GM12878 (cell line): ENCODE results near the gene NFASC. TPM values are rescaled to one million over a fixed set of nuclear protein-coding genes. Genes with fewer than 3 reads are reported as not detected.

Experiments
- ATAC-seq: fragments of 200-7000 bp; cut with Tn5 transposase; 3 replicates; pipeline ENCODE4 v1.9.1; 2020; ENCODE audit warnings: mild to moderate bottlenecking, moderate library complexity
- BruUV-seq: library from RNA; stranded (reverse); fragments of 400-500 nt; replicated peaks from 2 replicates; lab custom pipeline; 2021; lab: Mats Ljungman, UMichigan
- CTCF ChIA-PET: fragments of 300-600 bp; sonication (Branson Sonifier 250); formaldehyde crosslinking; extraction: SDS; loops from one replicate; lab custom pipeline; 2021; ENCODE audit warnings: inconsistent platforms; lab: Yijun Ruan, JAX
- POLR2A ChIA-PET: fragments of 350-600 bp; formaldehyde crosslinking; extraction: SDS; loops from one replicate; lab custom pipeline; 2021; ENCODE audit warnings: inconsistent platforms; lab: Charles Lee
- RAD21 ChIA-PET: fragments of 300-600 bp; sonication (Branson Sonifier 250); formaldehyde crosslinking; loops from one replicate; lab custom pipeline; 2023; ENCODE audit warnings: antibody characterized with exemption; ENCODE audit not compliant: unreplicated experiment; lab: Charles Lee
- SMC1A ChIA-PET: fragments of 300-600 bp; sonication (Branson Sonifier 250); formaldehyde crosslinking; loops from one replicate; lab custom pipeline; 2023; ENCODE audit not compliant: unreplicated experiment, uncharacterized antibody; lab: Charles Lee
- DNase-seq: peaks from one replicate; pipeline ENCODE4 v3.0.0-alpha.2; 2011; ENCODE audit warnings: low read depth, low spot score
- FAIRE-seq: peaks from 3 replicates; lab custom pipeline; 2011; peaks lifted over from hg19 to GRCh38; lab: Jason Lieb, UNC
- H2AFZ ChIP-seq: 2 replicates; pipeline ENCODE4 v1.6.0; 2011; ENCODE audit warnings: low read depth, low read length, control low read depth; ENCODE audit not compliant: control insufficient read depth
- H3K27ac ChIP-seq: 2 replicates; pipeline ENCODE4 v1.5.1; 2011; ENCODE audit warnings: control low read depth; ENCODE audit not compliant: control insufficient read depth, insufficient read depth
- H3K27me3 ChIP-seq, 2 experiments: replicated peaks in 1 of 2; 2 replicates each; pipeline versions ENCODE4 v1.6.0 to v1.6.1; 2011; ENCODE audit warnings: low read length in 1 of 2; ENCODE audit not compliant: control insufficient read depth in 2 of 2, insufficient read depth in 2 of 2
- H3K36me3 ChIP-seq, 2 experiments: 2 replicates each; pipeline ENCODE4 v1.5.1; 2011; ENCODE audit warnings: low read length in 1 of 2; ENCODE audit not compliant: control insufficient read depth in 2 of 2, insufficient read depth in 2 of 2
- H3K4me1 ChIP-seq: 2 replicates; pipeline ENCODE4 v1.6.1; 2011; ENCODE audit warnings: mild to moderate bottlenecking, low read length, moderate library complexity, mixed read lengths; ENCODE audit not compliant: control insufficient read depth, insufficient read depth
- H3K4me2 ChIP-seq: 2 replicates; pipeline ENCODE4 v1.6.0; 2011; ENCODE audit warnings: control low read depth; ENCODE audit not compliant: control insufficient read depth, insufficient read depth
- H3K4me3 ChIP-seq: fragments of 200-600 bp; sonication (generic); 2 replicates; pipeline ENCODE4 v1.5.1; 2016
- H3K79me2 ChIP-seq: 2 replicates; pipeline ENCODE4 v1.6.0; 2011; ENCODE audit warnings: low read length; ENCODE audit not compliant: control insufficient read depth, insufficient read depth
- H3K9ac ChIP-seq: 2 replicates; pipeline ENCODE4 v1.8.0; 2011; ENCODE audit warnings: low read length, control low read depth, mixed read lengths; ENCODE audit not compliant: control insufficient read depth, insufficient read depth
- H3K9me3 ChIP-seq: replicated peaks from 3 replicates; pipeline ENCODE4 v1.5.1; 2011; ENCODE audit warnings: mild to moderate bottlenecking, low read length; ENCODE audit not compliant: control insufficient read depth, insufficient read depth
- H4K20me1 ChIP-seq: 2 replicates; pipeline ENCODE4 v1.6.0; 2011; ENCODE audit not compliant: control insufficient read depth, insufficient read depth
- CBX3 ChIP-seq: fragments of 200-600 bp; sonication (generic); IDR thresholded peaks from 2 replicates; pipeline ENCODE4 v1.6.1; 2016; ENCODE audit warnings: low read depth, borderline replicate concordance
- CHD4 ChIP-seq: fragments of 200-600 bp; sonication (generic); IDR thresholded peaks from 2 replicates; pipeline ENCODE4 v1.6.1; 2016; ENCODE audit warnings: mild to moderate bottlenecking
- E2F8 ChIP-seq: fragments of 450-650 bp; IDR thresholded peaks from 2 replicates; pipeline ENCODE4 v1.6.1; 2018; ENCODE audit warnings: mild to moderate bottlenecking, low read depth, moderate library complexity; ENCODE audit not compliant: partially characterized antibody
- RELB ChIP-seq: fragments of 450-650 bp; IDR thresholded peaks from 2 replicates; pipeline ENCODE4 v1.6.1; 2017; ENCODE audit warnings: low read depth, mild to moderate bottlenecking, moderate library complexity
- RUNX3 ChIP-seq: IDR thresholded peaks from 2 replicates; pipeline ENCODE4 v1.6.1; 2012; ENCODE audit warnings: low read length, inconsistent platforms
- ZNF622 ChIP-seq: fragments of 450-650 bp; IDR thresholded peaks from 2 replicates; pipeline ENCODE4 v1.6.1; 2017; ENCODE audit warnings: mild to moderate bottlenecking, inconsistent platforms
- WGBS: methylation state at CpG from one replicate; pipeline ENCODE4 v1.1.6; 2016; ENCODE audit warnings: low lambda C conversion rate; ENCODE audit not compliant: insufficient replicate concordance, insufficient coverage; ENCODE audit errors: missing lambda C conversion rate; 5-methylcytosine and 5-hydroxymethylcytosine counted together
- in situ Hi-C: fragments of 300-500 bp; cut with MboI; formaldehyde crosslinking; loops from 9 replicates; pipeline ENCODE4 v1.14.3; 2018; ENCODE audit warnings: mixed read lengths
- intact Hi-C: fragments of 100-400 bp; cut with micrococcal nuclease; formaldehyde crosslinking; loops from one replicate; pipeline ENCODE4 v1.14.2; 2022; ENCODE audit not compliant: unreplicated experiment
- polyA plus RNA-seq, 11 experiments: library from polyadenylated mRNA; depleted of rRNA in 4 of 11; unstranded in 6 of 11; stranded (reverse) in 5 of 11; fragments of >200 nt; fragmentation: Nextera tagmentation in 4 of 11; fragmentation: Illumina TruSeq in 1 of 11; extraction: Ambion mirVana in 4 of 11; extraction: Trizol in 1 of 11; gene quantifications; 1 replicate in 1 of 11; 2 replicates in 10 of 11; pipeline versions ENCODE4 v1.2.1 to v1.2.3, GENCODE V29; 2011 to 2016; ENCODE audit warnings: inconsistent platforms in 2 of 11, missing spikeins in 2 of 11, low read depth in 1 of 11
- total RNA-seq, 4 experiments: library from RNA; depleted of rRNA in 3 of 4; stranded (reverse); fragments of >200 nt in 3 of 4; fragmentation: Illumina TruSeq in 1 of 4; extraction: Trizol in 1 of 4; gene quantifications; 2 replicates each; pipeline versions ENCODE4 v1.2.1 to v1.2.3, GENCODE V29; 2013 to 2021
- TF ChIP-seq, protein P1 (sequence below): fragments of 450-650 bp; IDR thresholded peaks from 2 replicates; pipeline ENCODE4 v1.6.1; 2017; ENCODE audit warnings: borderline replicate concordance
- TF ChIP-seq, protein P2 (sequence below): IDR thresholded peaks from 2 replicates; pipeline ENCODE4 v1.6.1; 2012; ENCODE audit warnings: low read length, inconsistent platforms
- TF ChIP-seq, protein P3 (sequence below), 3 experiments: IDR thresholded peaks in 2 of 3; conservative IDR thresholded peaks in 1 of 3; 2 replicates each; pipeline ENCODE4 v1.5.1; 2011; ENCODE audit warnings: low read depth in 3 of 3, low read length in 3 of 3, mild to moderate bottlenecking in 3 of 3, control low read depth in 2 of 3, moderate library complexity in 2 of 3, inconsistent platforms in 1 of 3, mixed read lengths in 1 of 3; ENCODE audit not compliant: control insufficient read depth in 2 of 3, insufficient read depth in 1 of 3; ENCODE audit errors: extremely low read depth in 1 of 3

NFASC gene
- total and polyA plus RNA-seq, 10 of the 15 experiments (the other 5 are each of a cell fraction or from before 2014, with no cell fraction given), result 0.04 to 0.31 (median 0.12) TPM; not detected in 4

- TF ChIP-seq, protein P1, sequence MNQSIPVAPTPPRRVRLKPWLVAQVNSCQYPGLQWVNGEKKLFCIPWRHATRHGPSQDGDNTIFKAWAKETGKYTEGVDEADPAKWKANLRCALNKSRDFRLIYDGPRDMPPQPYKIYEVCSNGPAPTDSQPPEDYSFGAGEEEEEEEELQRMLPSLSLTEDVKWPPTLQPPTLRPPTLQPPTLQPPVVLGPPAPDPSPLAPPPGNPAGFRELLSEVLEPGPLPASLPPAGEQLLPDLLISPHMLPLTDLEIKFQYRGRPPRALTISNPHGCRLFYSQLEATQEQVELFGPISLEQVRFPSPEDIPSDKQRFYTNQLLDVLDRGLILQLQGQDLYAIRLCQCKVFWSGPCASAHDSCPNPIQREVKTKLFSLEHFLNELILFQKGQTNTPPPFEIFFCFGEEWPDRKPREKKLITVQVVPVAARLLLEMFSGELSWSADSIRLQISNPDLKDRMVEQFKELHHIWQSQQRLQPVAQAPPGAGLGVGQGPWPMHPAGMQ, result no peak
Observed at GRCh38 chr1:204915861-204916495, 45.3 kb downstream of the NFASC start (continued).

- intact Hi-C loops (no loop called here), in situ Hi-C loops (loop anchor here (5.0 kb wide), 1 partner anchor 49 kb away; no protein-coding TSS in a partner anchor)
- H3K4me1 ChIP-seq, result no peaks in the 10 kb centered on the region
- no peak overlapping the region for H3K4me2 ChIP-seq
- H3K9me3 ChIP-seq, result no peaks in the 10 kb centered on the region
- no peaks in the 10 kb centered on the region for H3K79me2 ChIP-seq
- peaks cover 0 to 1% of the 10 kb centered on the region in 2 experiments; a peak in 1 of 4 replicates for H3K27me3 ChIP-seq
- ChIA-PET POLR2A (no interaction called here), SMC1A (no interaction called here), RAD21 (no interaction called here), CTCF (no interaction called here)
- WGBS, result 95% methylated on average over 2 of the region's 2 CpGs
- H2AFZ ChIP-seq, result no peak overlapping the region
- DNase-seq, result no peak
- FAIRE-seq, result no peak
- no peak for ATAC-seq
- no peaks in the 10 kb centered on the region for H4K20me1 ChIP-seq
- BruUV-seq, result no TSS peak
- no peaks in the 10 kb centered on the region for H3K36me3 ChIP-seq
- H3K9ac ChIP-seq, result no peak overlapping the region
- no peak overlapping the region for H3K4me3 ChIP-seq
- no peak overlapping the region for H3K27ac ChIP-seq
- TF ChIP-seq, protein P2, sequence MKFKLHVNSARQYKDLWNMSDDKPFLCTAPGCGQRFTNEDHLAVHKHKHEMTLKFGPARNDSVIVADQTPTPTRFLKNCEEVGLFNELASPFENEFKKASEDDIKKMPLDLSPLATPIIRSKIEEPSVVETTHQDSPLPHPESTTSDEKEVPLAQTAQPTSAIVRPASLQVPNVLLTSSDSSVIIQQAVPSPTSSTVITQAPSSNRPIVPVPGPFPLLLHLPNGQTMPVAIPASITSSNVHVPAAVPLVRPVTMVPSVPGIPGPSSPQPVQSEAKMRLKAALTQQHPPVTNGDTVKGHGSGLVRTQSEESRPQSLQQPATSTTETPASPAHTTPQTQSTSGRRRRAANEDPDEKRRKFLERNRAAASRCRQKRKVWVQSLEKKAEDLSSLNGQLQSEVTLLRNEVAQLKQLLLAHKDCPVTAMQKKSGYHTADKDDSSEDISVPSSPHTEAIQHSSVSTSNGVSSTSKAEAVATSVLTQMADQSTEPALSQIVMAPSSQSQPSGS, result no peak
- TF ChIP-seq CBX3 (no peak), CHD4 (no peak), ZNF622 (no peak), RUNX3 (no peak), E2F8 (no peak), RELB (no peak)
- TF ChIP-seq, protein P3, sequence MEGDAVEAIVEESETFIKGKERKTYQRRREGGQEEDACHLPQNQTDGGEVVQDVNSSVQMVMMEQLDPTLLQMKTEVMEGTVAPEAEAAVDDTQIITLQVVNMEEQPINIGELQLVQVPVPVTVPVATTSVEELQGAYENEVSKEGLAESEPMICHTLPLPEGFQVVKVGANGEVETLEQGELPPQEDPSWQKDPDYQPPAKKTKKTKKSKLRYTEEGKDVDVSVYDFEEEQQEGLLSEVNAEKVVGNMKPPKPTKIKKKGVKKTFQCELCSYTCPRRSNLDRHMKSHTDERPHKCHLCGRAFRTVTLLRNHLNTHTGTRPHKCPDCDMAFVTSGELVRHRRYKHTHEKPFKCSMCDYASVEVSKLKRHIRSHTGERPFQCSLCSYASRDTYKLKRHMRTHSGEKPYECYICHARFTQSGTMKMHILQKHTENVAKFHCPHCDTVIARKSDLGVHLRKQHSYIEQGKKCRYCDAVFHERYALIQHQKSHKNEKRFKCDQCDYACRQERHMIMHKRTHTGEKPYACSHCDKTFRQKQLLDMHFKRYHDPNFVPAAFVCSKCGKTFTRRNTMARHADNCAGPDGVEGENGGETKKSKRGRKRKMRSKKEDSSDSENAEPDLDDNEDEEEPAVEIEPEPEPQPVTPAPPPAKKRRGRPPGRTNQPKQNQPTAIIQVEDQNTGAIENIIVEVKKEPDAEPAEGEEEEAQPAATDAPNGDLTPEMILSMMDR (IDR thresholded peaks at IDR 0.05 in 2 of 3, conservative IDR thresholded peaks at IDR 0.05 in 1 of 3; ENCODE audit: control insufficient read depth in 2 of 3, extremely low read depth in 1 of 3, insufficient read depth in 1 of 3, low read depth in 3 of 3, low read length in 3 of 3), result no peak
Observed at GRCh38 chr1:204917802-204918201, 47.1 kb downstream of the NFASC start.
